Kidney tubule cell (primary cell): ENCODE data around the gene STK39.
A peak's percentile ranks its signal among the peaks of the same experiment; 100 is the strongest.

Experiments
- DNase-seq: peaks from one replicate; pipeline ENCODE4 v3.0.0-alpha.2; 2018; ENCODE audit warnings: low spot score

STK39 gene

GRCh38 chr2:168243061-168243460 is 4.3 kb downstream of the STK39 start:
- DNase-seq: no peak

GRCh38 chr2:168241746-168242145 is 5.6 kb downstream of the STK39 start:
- DNase-seq: no peak

DNA sequence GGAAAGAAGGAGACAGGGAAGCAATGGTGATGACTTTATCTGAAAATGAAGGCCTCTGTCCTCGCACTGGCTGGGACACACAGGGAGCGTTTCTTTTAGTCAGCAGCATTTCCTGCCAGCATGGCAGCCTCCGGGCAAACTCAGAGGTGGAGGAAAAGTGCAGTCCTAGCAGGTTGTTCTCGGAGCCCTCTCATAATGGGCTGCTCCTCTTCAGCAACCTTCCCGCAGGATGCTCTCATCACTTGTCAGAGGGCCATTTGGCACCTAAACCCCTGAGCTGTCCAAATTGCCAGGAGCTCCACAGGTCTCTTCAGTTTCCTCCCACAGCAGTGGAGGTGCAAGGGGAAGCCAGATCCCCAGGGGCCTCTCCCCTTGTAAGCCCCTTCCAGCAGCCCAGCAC is 6.2 kb downstream of the STK39 start:
- DNase-seq: no peak

GRCh38 chr2:168239281-168239680 is 8.1 kb downstream of the STK39 start:
- DNase-seq: no peak

GRCh38 chr2:168237741-168238140 is 9.7 kb downstream of the STK39 start:
- DNase-seq: no peak

GRCh38 chr2:168234407-168235085 is 12.8 kb downstream of the STK39 start:
- no peak for DNase-seq

DNA sequence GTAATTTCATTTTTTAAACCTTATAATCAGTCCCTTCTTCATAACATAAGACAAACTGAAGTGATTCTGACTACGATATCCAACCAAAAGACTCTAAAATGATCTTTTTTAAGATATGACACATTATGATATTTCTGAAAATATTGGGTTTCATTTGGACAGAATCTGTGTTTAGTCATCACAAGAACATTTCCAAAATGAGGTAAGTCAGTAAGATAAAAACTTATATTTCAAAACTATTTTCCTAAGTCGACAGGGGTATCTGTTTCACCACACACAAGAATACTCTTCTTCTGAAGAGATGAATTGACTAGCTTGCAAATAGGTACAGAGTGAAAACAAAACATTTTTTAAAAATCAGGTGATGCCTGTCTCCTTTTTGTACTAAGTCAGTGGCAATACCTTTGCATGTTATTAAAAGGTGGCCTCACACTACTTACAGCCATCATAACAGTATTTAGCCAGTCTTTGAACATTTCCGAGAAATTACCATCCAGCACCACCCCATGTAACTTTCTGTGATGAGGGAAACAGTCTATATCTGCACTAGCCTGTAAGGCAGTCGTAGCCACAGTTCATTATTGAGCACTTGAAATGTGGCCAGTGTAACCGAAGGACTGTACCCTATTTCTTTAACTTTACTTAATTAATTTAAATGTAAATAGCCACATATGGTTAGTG is 13.5 kb downstream of the STK39 start:
- no peak for DNase-seq

DNA sequence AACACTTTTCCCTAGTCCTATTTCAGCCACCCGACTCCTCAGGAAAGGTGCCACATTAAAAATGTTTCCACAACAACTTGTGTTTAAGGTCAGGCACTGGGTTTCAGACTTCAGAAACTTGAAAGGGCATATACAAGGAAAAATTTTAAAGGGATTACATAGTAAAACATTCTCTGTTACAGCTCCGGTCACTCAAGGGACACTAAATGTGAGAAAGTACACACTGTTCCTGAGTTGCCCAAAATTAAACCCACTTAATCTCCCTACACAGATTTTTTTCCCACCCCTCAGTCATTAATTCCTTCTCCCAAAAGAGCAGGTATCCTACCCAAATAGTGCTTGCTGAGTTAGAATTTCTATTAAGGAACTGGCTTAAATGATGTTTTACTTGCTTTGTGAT is 14.2 kb downstream of the STK39 start:
- no peak for DNase-seq

DNA sequence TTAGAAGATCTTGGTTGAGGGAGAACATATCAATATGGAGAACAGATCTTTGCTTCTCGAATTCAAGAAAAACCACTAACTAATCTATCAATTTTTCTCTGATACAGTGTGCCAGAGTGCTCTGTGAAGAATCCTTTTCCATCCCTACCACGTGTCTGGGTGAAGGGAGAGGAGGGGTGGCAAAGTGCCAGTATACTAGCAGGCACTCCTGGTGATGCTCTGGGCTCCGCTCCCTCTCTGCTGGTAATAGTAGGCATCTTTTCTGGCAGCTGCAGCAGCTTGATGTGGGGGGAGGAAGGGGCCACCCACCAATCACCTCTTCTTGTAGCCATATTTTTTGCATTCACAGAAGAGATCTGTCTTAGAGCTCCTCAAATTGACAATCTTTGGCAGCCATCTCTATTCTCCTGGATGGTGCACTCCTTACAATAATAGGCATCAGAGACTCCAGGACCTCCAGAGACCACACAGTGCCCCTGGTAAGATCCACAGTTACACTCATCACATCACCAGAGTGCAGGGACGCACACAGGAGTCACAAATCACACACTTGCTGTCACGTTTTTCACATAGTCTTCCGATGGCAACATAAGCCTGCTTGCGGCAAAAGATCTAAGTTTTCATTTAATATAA is 15.7 kb downstream of the STK39 start:
- DNase-seq: no peak

DNA sequence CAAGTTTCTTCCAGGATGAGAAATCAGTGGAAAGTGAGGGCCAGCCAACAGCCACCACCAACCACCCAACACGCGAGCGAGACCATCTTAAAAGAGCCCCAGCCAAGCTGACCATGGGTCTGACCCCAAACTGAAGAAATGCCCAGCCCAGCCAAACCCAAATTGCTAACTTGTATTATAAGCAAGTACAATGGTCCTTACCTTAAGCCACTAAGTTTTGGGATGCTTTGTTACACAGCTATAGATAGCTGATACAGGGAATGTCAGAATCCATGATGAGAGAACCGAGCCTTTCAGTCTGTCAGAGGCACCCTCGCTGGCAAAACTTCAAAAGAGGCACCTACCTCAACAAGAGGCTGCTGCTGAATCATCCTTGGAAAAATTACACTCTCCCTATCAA is 17.0 kb downstream of the STK39 start:
- DNase-seq: no peak

DNA sequence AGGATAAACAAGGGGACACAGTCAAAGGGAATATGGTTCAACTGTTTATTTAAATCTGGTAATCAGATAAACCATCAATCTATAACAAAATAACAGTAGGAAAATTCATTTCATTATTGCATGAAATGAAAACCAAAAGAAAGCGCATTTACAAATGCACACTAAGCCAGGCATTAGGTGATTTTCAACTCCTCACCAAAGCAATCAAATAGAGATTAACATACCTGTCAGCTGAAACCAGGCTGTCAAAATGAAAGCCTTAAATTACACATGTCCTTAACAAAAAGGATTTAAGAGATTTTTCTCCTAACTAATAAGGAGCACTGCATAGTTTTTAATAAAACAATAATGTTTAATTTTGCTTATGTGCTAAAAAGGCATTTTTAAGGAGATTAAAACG is 23.0 kb downstream of the STK39 start:
- DNase-seq: no peak

DNA sequence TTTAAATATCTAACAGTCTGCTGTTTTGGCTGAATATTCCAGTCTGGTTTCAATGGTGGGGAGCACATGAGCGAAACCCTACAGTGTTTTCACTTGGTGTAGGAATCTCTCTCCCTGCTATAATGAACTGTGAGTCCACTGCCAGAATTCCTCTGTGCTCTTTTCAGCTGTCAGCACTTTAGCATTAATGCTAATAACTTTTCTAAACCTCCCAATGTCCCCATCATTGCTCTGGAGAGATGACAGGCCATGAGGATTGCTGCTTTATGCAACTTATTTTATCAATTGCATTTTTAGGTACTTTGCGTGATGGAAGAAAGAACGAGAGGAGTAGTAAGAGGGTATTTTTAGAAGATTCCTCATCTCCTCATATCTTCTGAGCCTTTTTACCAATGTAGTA is 25.3 kb downstream of the STK39 start:
- no peak for DNase-seq

DNA sequence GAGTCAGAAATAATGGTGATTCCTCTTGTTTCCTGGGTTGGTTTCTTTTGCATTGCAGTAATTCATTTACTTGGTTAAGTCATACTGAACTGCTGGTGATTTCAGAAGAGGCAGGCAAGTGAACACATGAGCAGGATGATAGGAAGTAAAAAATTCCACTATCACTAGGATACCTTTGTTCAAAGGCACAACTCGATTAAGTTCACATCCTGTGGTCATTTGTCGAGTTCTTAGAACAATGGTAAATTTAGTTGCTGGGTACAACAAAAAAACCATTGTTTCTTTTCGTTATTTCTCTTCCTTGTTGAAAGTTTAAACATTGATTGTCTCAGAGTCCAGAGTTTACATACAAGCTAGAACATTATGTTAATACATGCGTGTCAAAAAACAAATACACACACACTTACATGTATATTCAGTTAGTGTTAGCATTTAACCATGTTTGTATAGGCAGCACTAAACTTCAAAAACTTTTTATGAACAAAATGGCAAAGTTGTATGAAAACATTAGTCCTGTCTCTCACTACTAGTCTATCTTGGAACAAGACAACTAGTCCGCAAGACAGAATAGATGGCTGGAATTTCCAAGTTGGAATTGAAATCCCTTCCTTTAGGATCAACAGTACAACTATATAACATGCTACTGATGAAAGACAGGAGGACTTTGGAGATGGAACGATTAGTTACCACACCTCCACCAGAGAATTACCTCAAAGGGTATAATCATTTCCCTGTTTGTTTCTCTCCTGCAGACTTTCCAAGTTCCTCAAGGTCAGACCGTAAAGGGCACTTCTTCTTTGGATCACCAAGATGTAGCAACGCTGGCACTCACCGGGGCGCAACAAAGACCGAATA is 26.2 kb downstream of the STK39 start:
- DNase-seq: peak; percentile 94

DNA sequence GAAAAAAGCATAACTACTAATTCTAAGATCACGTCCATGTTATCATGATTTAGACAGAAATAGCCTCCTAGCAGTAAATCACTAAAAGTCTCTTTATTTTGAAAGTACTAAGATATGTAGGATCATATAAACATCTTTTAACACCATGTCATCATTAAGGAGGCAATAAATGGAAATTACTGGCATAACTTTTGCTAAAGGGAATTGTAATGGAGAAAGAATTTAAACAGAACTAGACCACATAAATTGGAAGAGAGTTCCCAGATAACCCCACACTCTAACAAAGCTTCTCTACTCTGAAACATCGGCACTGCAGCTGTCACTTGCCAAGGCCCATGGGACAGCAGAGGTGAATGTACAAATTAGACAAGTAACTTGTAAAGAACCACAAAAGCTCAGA is 29.5 kb downstream of the STK39 start:
- DNase-seq: no peak

DNA sequence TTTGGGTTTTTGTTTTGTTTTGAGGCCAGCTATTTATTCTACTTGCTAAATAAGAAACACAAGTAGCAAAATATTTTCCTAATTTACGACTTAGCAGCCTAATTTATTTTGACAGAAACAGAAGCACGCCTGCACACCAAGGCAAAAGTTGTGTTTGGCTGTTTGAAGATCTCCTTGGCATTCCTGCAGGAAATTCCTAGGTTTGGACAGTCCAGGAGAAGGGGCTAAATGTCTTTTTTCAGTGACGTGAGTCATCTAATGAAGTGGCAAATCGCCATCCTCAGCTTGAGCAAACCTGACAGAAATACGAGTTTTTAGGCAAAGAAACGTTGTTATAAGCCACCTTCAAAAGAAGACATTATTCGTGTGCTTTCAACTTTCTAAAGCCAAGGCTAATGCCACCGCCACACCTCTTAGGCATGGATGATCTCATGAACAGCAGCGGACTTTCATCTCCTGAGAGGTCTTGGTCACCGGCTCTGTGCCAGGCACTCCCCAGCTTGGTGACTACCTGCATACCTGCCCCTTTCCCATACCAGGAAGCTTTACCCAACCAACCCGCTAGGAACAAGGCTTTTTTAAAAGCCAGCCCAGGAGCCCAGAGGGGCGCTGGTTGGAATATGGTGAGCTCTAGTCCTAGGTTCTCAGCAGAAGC is 30.9 kb downstream of the STK39 start:
- DNase-seq: peak; percentile 22

DNA sequence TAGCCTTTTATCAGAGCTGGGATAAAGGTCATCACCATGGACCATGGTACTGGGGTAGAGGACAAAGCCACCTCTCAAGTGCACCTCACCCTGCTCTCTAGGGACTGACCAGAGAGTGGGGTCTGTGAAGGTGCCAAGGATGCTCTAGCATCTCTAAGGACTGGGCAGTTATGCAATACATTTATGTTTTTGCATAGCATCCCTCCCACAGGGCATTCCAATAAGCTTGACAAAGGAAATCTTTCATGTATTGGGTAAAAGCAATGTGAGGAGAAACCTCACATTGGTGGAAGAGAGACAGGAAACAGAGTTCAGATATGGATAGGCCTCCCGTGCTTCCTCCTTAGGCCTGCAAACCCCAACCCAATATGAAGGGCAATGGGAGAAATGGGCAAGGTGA is 31.6 kb downstream of the STK39 start:
- DNase-seq: no peak

- peak; percentile 27 for DNase-seq
Observed at GRCh38 chr2:168212866-168213265, 34.5 kb downstream of the STK39 start.

GRCh38 chr2:168212167-168212566 is 35.2 kb downstream of the STK39 start:
- DNase-seq: no peak

DNA sequence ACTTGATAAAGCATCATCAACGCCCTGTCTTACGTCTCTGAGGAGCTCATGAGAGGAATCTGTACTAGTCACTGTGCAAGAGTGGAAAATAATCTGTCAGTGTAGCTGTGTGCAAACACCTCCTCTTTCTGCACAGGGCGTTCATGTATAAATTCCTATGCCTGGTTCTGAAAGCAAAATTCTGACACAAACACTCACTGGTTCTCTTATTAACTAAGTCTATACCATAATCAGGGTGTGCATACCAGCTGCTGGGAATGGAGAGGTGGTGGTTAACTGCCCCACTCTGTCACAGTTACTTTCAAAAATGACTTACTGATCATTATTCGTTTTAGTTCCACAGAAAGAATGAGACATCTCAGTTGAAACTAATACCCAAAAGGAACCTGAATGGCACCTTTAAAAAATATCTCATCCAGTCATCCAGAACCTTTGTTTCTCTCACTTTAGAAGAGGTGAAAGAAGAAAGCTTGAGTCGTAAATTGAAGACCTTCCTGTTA is 35.7 kb downstream of the STK39 start:
- peak; percentile 62 for DNase-seq

- DNase-seq: peak; percentile 99
Observed at GRCh38 chr2:168210895-168211570, 36.4 kb downstream of the STK39 start.

- DNase-seq: no peak
Observed at GRCh38 chr2:168210216-168210894, 37.0 kb downstream of the STK39 start.
